GM18867 (cell line): ENCODE results near the gene TSPAN15.

ENCODE experiments used
- ATAC-seq: cut with Tn5 transposase; IDR thresholded peaks from one replicate; pipeline ENCODE4 v1.9.1; 2021; ENCODE audit warnings: mild to moderate bottlenecking, moderate library complexity; ENCODE audit not compliant: unreplicated experiment

TSPAN15 gene

GRCh38 chr10:69464801-69465401 is 13.6 kb downstream of the TSPAN15 start:
- no peak for ATAC-seq

GRCh38 chr10:69465457-69466157 is 14.3 kb downstream of the TSPAN15 start:
- ATAC-seq, result no peak

DNA sequence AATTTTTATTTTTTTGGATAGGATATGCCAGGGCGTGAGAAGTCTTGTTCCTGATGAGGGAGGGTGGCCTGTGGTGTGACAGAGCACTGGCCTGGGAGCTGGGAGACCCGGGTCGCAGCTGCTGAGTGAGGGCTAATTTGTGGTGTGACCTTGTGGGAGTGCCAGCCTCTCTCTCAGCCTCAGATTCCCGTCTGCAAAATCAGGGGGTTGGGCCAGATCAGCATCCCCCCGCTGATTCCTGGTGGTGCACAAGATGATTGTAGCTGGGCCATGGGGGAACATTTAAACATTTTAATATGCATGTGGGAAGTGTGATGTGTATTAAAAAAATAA is 14.9 kb downstream of the TSPAN15 start:
- ATAC-seq, result no peak

GRCh38 chr10:69466689-69467088 is 15.4 kb downstream of the TSPAN15 start:
- no peak for ATAC-seq

- ATAC-seq, result no peak
Measured at GRCh38 chr10:69467928-69468750, 16.9 kb downstream of the TSPAN15 start.

- ATAC-seq, result no peak
Measured at GRCh38 chr10:69468751-69469089, 17.5 kb downstream of the TSPAN15 start.

GRCh38 chr10:69469976-69470375 is 18.7 kb downstream of the TSPAN15 start:
- no peak for ATAC-seq

GRCh38 chr10:69470463-69471384 is 19.5 kb downstream of the TSPAN15 start:
- ATAC-seq, result no peak

GRCh38 chr10:69472142-69472541 is 20.9 kb downstream of the TSPAN15 start:
- no peak for ATAC-seq

GRCh38 chr10:69472544-69472943 is 21.3 kb downstream of the TSPAN15 start:
- ATAC-seq, result no peak

DNA sequence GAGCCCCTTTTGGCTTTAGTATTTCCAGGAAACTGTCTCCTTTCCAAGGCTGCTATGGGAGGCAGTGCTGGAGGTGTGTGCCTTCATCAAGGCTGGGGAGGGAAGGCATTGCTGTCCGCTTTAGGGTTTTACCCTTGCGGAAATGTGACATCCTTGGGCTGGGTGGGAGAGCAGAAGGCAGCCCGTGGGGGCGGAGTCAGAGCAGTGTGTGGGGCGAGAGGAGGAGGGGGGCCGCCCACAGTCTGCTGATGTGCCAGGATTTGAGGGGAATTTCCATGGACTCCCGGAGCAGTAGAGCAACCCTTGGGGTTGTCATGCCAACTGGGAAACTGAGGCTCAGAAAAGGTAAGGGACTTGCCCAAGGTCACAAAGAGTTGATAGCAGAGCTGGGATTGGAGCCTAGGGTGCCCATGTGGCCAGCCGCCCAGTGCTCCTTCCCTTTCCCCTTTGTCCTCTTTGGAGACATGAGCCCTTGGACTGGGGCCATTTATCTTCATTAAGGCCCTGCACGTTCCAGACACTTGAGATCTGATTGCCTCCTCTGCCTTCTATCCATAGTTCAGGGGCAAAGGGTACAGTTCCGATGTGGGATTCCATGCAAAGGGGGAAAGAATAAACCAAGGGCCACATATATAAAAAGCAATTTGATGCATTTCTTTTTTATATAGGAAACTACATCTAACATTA is 22.2 kb downstream of the TSPAN15 start:
- ATAC-seq, result no peak

DNA sequence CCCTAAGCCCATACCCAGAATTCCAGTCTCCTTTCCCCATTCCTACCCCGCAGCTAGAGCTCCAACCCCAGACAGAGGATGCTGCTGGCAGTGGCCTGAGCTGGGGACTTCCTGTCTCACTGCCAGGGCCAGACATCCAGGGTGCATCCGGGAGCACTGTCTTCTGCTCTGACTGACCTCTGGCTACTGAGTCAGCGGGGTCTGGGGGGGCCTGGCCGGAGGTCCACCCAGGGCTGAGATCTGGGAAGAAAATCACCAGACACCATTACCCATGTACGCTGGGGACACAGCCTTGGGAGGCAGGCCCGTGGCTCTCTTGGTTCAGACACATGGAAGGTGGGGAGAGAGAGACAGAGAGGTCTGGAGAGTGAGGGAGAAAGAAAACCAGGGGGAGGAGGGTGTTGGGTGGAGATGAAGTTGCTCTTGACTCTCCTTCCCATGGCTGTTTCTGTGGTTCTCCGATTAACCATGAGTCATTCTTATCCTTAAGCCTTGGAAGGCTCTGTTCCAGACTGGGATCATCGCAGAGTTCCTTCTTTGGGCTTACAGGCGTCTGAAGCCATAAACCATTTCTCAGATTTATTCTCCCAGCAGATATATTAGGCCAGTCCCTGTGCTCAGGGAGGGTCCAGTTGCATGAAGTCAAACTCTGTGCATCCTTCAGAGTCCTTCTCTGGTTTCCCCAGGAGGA is 23.6 kb downstream of the TSPAN15 start:
- no peak for ATAC-seq

- no peak for ATAC-seq
Measured at GRCh38 chr10:69475433-69475830, 24.2 kb downstream of the TSPAN15 start.

DNA sequence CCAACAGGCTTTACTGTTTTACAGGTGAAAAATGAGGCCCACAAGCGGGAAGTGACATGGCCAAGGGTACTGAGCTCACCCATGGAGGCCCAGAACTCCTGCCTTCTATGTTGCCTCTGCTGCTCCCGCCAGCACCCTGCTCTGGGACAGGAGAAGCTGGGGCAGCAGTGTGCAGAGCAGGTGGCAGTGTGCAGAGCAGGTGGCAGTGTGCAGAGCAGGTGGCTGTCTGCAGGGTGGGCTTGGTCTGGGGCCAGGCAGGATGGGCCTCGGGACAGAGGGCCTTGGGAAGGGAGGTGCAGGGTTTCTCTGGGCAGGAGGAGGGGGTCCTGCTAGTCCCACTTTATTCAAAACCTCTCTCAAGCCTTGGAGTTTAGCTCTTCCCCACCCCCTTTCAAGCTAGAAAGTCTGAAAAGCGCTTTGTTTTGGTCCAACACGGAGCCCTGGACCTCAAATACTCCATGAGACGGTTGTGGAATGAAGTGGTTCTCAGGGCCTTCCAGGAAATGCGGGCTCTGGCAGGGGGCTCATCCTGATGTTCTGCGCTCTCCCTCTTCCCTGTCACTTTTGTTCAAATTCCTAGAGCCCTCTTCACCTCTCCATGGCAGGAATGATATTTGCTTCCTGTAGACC is 26.8 kb downstream of the TSPAN15 start:
- no peak for ATAC-seq

DNA sequence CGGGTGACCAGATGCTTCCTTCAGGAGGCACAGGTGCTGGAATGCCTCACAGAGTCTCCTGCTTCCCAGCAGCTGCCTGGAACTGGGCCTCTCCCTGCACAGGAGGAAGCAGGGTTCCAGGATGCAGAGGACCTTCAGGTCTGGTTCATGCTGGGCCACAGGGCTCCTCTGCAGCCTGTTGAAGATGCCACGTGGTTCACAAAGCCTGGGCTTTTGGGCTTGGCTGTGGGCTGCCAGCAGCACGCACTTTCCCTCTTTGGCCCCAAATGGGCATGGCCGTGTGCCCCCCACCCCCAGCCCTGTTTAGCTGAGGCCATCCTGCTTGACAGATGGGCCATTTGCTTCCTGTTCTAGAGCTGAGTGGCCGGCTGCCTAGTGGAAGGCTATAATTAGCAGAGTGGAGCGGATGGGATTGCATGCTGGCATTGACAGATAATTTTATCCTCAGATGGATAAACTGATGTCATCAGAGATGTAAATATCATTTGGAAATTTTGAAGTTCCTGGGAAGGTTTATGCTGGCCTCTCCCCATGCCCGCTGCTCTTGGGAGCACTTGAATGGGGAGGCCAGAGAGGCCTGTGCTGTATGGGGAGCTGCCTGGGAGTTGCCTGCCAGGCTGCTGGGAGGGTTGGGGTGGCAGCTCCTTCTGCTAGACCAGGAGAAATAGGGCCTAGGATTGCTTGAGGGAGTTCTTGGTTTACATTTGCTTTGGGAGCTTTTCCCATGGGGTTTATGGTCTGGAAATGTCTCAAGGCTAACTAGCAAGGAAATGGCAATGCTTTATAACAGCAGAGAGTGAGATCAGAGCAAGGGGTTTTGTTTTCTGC is 28.2 kb downstream of the TSPAN15 start:
- ATAC-seq, result no peak

DNA sequence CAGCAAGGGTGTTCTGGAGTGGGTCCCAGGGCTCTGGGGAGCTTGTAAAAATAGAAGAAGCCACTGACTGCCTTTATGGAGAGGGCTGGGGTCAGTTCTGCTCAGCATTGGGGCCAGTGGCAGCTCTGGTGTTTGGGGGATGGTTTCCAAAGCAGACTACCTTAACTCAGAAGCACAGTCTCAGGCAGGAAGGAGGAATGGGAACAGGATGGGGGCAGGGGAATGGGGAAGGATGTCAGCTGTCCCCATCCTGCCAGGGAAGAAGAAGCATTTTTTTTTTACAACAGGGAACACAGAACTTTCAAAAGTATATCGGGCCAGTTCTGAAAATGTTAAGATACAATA is 28.8 kb downstream of the TSPAN15 start:
- no peak for ATAC-seq

- no peak for ATAC-seq
Measured at GRCh38 chr10:69481305-69481704, 30.0 kb downstream of the TSPAN15 start.

- no peak for ATAC-seq
Measured at GRCh38 chr10:69481811-69482524, 30.7 kb downstream of the TSPAN15 start.
